Measurements from ENCODE around the gene CCR7. TPM values are rescaled to one million over a fixed set of nuclear protein-coding genes. Genes with fewer than 3 reads are reported as not detected.

CCR7 gene
- total RNA-seq, 2 experiments from 2014 or later: 297 to 302 TPM

DNA sequence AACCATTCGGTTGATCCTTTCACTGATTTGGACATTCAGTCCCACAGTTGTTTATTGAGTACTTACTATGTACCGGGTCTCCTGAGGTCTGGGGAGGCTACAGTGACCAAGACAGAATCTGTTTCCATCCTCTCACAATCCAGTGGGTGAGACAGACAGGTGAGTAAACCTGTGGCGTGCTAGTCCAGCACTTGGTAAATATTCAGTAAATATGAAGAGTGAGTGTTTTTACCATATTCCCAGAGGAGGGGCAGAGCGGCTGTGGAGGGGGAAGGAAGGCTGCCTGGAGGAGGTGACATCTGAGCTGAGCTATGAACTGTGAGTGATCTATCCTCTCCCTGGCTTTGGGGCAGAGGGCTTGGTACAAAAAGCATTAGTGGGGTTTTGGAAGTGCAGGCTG is 31.4 kb downstream of the CCR7 start:
- Mint-ChIP-seq H3K27me3 (no peaks in the 10 kb centered on the region), H3K27ac (peak overlapping the region; percentile 95), H3K36me3 (ENCODE audit: low read depth) (peaks cover 3% of the 10 kb centered on the region), H3K9me3 (no peaks in the 10 kb centered on the region), H3K4me3 (peak overlapping the region; percentile 73), H3K4me1 (ENCODE audit: low read depth) (peaks cover 87% of the 10 kb centered on the region)
- ChIA-PET CTCF (interaction anchor here (0.7 to 15.3 kb wide), 40 partner anchors 8 to 234 kb away, joined by 3 to 234 read pairs (median 8); partner anchors contain the start of genes GJD3, IGFBP4 and TOP2A), POLR2A (interaction anchor here (0.8 to 19.7 kb wide), 17 partner anchors 8 to 179 kb away, joined by 3 to 548 read pairs (median 7); partner anchors contain the start of genes CCR7 and TOP2A)
- intact Hi-C loops (cut with micrococcal nuclease): loop anchor here (5.0 kb wide), 4 partner anchors 52 to 177 kb away; partner anchors contain the start of genes IGFBP4 and TOP2A
- DNase-seq (no peak), ATAC-seq (no peak)
- TF ChIP-seq, protein P1, sequence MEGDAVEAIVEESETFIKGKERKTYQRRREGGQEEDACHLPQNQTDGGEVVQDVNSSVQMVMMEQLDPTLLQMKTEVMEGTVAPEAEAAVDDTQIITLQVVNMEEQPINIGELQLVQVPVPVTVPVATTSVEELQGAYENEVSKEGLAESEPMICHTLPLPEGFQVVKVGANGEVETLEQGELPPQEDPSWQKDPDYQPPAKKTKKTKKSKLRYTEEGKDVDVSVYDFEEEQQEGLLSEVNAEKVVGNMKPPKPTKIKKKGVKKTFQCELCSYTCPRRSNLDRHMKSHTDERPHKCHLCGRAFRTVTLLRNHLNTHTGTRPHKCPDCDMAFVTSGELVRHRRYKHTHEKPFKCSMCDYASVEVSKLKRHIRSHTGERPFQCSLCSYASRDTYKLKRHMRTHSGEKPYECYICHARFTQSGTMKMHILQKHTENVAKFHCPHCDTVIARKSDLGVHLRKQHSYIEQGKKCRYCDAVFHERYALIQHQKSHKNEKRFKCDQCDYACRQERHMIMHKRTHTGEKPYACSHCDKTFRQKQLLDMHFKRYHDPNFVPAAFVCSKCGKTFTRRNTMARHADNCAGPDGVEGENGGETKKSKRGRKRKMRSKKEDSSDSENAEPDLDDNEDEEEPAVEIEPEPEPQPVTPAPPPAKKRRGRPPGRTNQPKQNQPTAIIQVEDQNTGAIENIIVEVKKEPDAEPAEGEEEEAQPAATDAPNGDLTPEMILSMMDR (IDR thresholded peaks at IDR 0.05): no peak

DNA sequence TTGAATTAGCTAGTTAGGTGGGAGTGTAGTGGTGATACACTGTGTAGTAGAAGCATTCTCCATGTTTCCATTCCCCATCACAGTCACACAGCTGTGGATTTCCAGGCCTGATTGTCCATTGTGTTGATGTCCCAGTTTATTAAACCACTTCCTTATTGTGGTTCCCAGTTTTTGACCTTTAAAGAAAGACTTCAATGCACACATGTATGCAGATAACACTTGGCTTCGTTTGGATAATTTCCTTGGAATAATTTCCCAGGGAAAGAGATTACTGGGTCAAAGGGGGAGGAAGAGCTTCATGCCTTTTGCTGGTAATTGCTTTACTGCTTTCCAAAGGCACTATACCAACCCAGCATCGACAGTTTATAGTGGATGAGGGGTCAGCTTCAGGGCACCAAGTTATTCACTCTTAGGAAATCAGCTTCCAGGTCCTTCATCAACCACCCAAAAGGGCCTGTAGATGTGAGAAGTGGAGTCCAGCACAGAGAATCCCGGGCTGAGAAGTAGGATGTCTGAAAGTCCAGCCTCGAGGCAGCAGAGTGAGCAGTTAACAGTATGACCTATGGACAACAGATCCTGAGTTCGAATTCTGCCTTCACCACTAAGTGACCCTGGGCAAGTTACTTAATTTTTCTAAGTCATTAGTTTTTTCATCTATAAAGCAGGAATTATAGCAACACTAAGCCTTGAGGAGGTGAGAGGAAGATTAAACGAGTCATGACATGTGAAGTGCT is 32.6 kb downstream of the CCR7 start:
- no peaks in the 10 kb centered on the region for H3K27me3 Mint-ChIP-seq
- H3K27ac Mint-ChIP-seq: peak overlapping the region; percentile 95
- TF ChIP-seq, protein P1 (IDR thresholded peaks at IDR 0.05): no peak
- peak overlapping the region; percentile 73 for H3K4me3 Mint-ChIP-seq
- ATAC-seq (no peak), DNase-seq (no peak)
- intact Hi-C loops (cut with micrococcal nuclease): loop anchor here (5.0 kb wide), 4 partner anchors 50 to 175 kb away; partner anchors contain the start of genes IGFBP4 and TOP2A
- H3K36me3 Mint-ChIP-seq (ENCODE audit: low read depth): peaks cover 3% of the 10 kb centered on the region
- ChIA-PET POLR2A (interaction anchor here (0.5 to 19.7 kb wide), 27 partner anchors 9 to 313 kb away, joined by 3 to 548 read pairs (median 4); partner anchors contain the start of genes CCR7, IGFBP4 and TOP2A), CTCF (interaction anchor here (0.6 to 15.3 kb wide), 48 partner anchors 8 to 330 kb away, joined by 3 to 234 read pairs (median 6); partner anchors contain the start of genes GJD3, IGFBP4 and TOP2A)
- H3K4me1 Mint-ChIP-seq (ENCODE audit: low read depth): peaks cover 83% of the 10 kb centered on the region
- no peaks in the 10 kb centered on the region for H3K9me3 Mint-ChIP-seq

GRCh38 chr17:40531051-40531991 is 34.0 kb downstream of the CCR7 start:
- H3K4me3 Mint-ChIP-seq: peak overlapping the region; percentile 73
- peaks cover 3% of the 10 kb centered on the region for H3K36me3 Mint-ChIP-seq (ENCODE audit: low read depth)
- peak; percentile 94 for DNase-seq
- peak; percentile 68 for ATAC-seq
- ChIA-PET POLR2A (interaction anchor here (0.5 to 19.7 kb wide), 21 partner anchors 8 to 312 kb away, joined by 3 to 548 read pairs (median 4); partner anchors contain the start of genes CCR7, IGFBP4 and TOP2A), CTCF (interaction anchor here (0.9 to 15.3 kb wide), 24 partner anchors 9 to 232 kb away, joined by 3 to 234 read pairs (median 20); partner anchors contain the start of genes GJD3, IGFBP4 and TOP2A)
- intact Hi-C loops (cut with micrococcal nuclease): loop anchor here (5.0 kb wide), 4 partner anchors 49 to 174 kb away; partner anchors contain the start of genes IGFBP4 and TOP2A
- H3K27ac Mint-ChIP-seq: peak overlapping the region; percentile 95
- H3K4me1 Mint-ChIP-seq (ENCODE audit: low read depth): peaks cover 70% of the 10 kb centered on the region
- TF ChIP-seq, protein P1 (IDR thresholded peaks at IDR 0.05): no peak
- no peaks in the 10 kb centered on the region for H3K9me3 Mint-ChIP-seq
- no peaks in the 10 kb centered on the region for H3K27me3 Mint-ChIP-seq

DNA sequence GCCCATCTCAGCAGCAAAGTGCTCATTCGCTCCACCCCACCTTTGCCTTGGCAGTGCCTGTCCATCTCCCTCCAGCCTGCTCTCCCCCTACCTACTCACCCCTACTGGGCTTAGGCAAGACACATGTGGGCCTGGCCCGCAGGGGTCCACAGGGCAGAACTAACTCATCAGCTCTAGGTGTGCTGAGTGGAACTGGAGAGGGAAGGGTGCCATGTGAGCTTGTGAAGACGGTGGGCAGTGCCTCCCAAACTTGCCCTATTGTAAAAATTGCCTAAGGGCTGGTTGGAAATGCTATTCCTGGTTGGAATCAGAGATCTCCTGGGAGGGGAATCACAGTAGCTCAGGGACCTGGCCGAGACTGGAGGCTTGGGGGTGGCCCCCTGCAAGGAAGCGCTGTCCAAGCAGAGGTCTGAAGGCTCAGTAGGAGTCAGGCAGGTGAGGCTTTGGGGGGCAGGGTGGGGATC is 34.7 kb downstream of the CCR7 start:
- CTCF ChIA-PET: interaction anchor here (2.4 to 15.3 kb wide), 9 partner anchors 9 to 169 kb away, joined by 8 to 234 read pairs (median 97); partner anchors contain the start of genes GJD3, IGFBP4 and TOP2A
- intact Hi-C loops (cut with micrococcal nuclease): loop anchor here (5.0 kb wide), 4 partner anchors 48 to 173 kb away; partner anchors contain the start of genes IGFBP4 and TOP2A
- H3K9me3 Mint-ChIP-seq: peaks cover 5% of the 10 kb centered on the region
- POLR2A ChIA-PET: interaction anchor here (0.6 to 19.7 kb wide), 11 partner anchors 9 to 351 kb away, joined by 3 to 548 read pairs (median 4); partner anchors contain the start of genes CCR7 and TOP2A
- H3K27ac Mint-ChIP-seq: peak overlapping the region; percentile 95
- no peak for DNase-seq
- TF ChIP-seq, protein P1 (IDR thresholded peaks at IDR 0.05): no peak
- H3K4me3 Mint-ChIP-seq: peak overlapping the region; percentile 73
- ATAC-seq: no peak
- H3K4me1 Mint-ChIP-seq (ENCODE audit: low read depth): peaks cover 64% of the 10 kb centered on the region
- no peaks in the 10 kb centered on the region for H3K27me3 Mint-ChIP-seq
- peaks cover 3% of the 10 kb centered on the region for H3K36me3 Mint-ChIP-seq (ENCODE audit: low read depth)
